Neural progenitor cell (in vitro differentiated cells): ENCODE data around the gene CREBBP.

ENCODE experiments used
- CTCF ChIP-seq: fragments of 200-600 bp; sonication (generic); IDR thresholded peaks from 2 replicates; pipeline ENCODE4 v1.5.1; 2017; ENCODE audit warnings: antibody characterized with exemption, mild to moderate bottlenecking
- EZH2 ChIP-seq: fragments of 200-600 bp; sonication (generic); IDR thresholded peaks from 2 replicates; pipeline ENCODE4 v1.6.1; 2017; ENCODE audit warnings: antibody characterized with exemption, mild to moderate bottlenecking, moderate library complexity

- TF ChIP-seq EZH2 (no peak), CTCF (no peak)
Observed at GRCh38 chr16:3819175-3819527, 61.4 kb downstream of the CREBBP start.
